Caco-2 (cell line): ENCODE data around the gene SPTBN1. TPM values are rescaled to one million over a fixed set of nuclear protein-coding genes. Genes with fewer than 3 reads are reported as not detected.

ENCODE experiments used
- BruUV-seq: library from RNA; stranded (reverse); fragments of 400-500 nt; replicated peaks from 2 replicates; lab custom pipeline; 2021; lab: Mats Ljungman, UMichigan
- CTCF ChIA-PET: fragments of 300-600 bp; sonication (Branson Sonifier 250); formaldehyde crosslinking; loops from one replicate; lab custom pipeline; 2022; ENCODE audit warnings: antibody characterized with exemption; lab: Charles Lee
- POLR2A ChIA-PET: fragments of 300-600 bp; sonication (Branson Sonifier 250); formaldehyde crosslinking; loops from one replicate; lab custom pipeline; 2022; ENCODE audit warnings: antibody characterized with exemption; lab: Charles Lee
- DNase-seq, 2 experiments: peaks; one replicate each; pipeline versions ENCODE4 v3.0.0 to v3.0.0-alpha.2; 2020 to 2022
- H3K27me3 ChIP-seq: replicated peaks from 2 replicates; pipeline ENCODE4 v1.6.0; 2011; ENCODE audit warnings: low read length; ENCODE audit not compliant: control insufficient read depth, insufficient read depth
- H3K36me3 ChIP-seq: 2 replicates; pipeline ENCODE4 v1.5.1; 2011; ENCODE audit warnings: low read length; ENCODE audit not compliant: control insufficient read depth, insufficient read depth
- H3K4me1 ChIP-seq: fragments of 250-450 bp; sonication (Bioruptor Pico); 2 replicates; pipeline ENCODE4 v1.5.1; 2020; ENCODE audit warnings: mild to moderate bottlenecking
- H3K4me3 ChIP-seq: 2 replicates; pipeline ENCODE4 v1.5.1; 2011; ENCODE audit warnings: low read depth, mild to moderate bottlenecking, control low read depth, low read length
- H3K9me3 ChIP-seq: fragments of 250-450 bp; sonication (Bioruptor Pico); 2 replicates; pipeline ENCODE4 v1.5.1; 2020; ENCODE audit warnings: mild to moderate bottlenecking, moderate library complexity
- H3K27ac Mint-ChIP-seq: one replicate; pipeline ENCODE4 v1.8.0; 2022; ENCODE audit warnings: mixed read lengths; ENCODE audit not compliant: unreplicated experiment
- H3K27me3 Mint-ChIP-seq: one replicate; pipeline ENCODE4 v1.8.0; 2022; ENCODE audit warnings: mixed read lengths; ENCODE audit not compliant: insufficient read depth, unreplicated experiment
- H3K36me3 Mint-ChIP-seq: one replicate; pipeline ENCODE4 v1.8.0; 2022; ENCODE audit warnings: mild to moderate bottlenecking, mixed read lengths; ENCODE audit not compliant: insufficient read depth, unreplicated experiment
- H3K4me1 Mint-ChIP-seq: one replicate; pipeline ENCODE4 v1.8.0; 2022; ENCODE audit warnings: low read depth, mixed read lengths; ENCODE audit not compliant: unreplicated experiment
- H3K4me3 Mint-ChIP-seq: one replicate; pipeline ENCODE4 v1.8.0; 2022; ENCODE audit warnings: mild to moderate bottlenecking, moderate library complexity, mixed read lengths; ENCODE audit not compliant: unreplicated experiment
- H3K9me3 Mint-ChIP-seq: one replicate; pipeline ENCODE4 v1.8.0; 2022; ENCODE audit warnings: mixed read lengths; ENCODE audit not compliant: unreplicated experiment
- intact Hi-C: fragments of 100-400 bp; cut with micrococcal nuclease; formaldehyde crosslinking; loops from one replicate; pipeline ENCODE4 v1.10.0; 2022; ENCODE audit not compliant: unreplicated experiment
- total RNA-seq: library from RNA; stranded (reverse); gene quantifications from 2 replicates; pipeline ENCODE4 v1.2.3, GENCODE V29; 2022
- TF ChIP-seq, protein P1 (sequence below), 2 experiments: fragments of 200-600 bp in 1 of 2; IDR thresholded peaks; 1 replicate in 1 of 2; 2 replicates in 1 of 2; pipeline versions ENCODE4 v1.5.1 to v1.8.0; 2011 to 2022; ENCODE audit warnings: antibody characterized with exemption in 1 of 2, control low read depth in 1 of 2, inconsistent platforms in 1 of 2, low read depth in 1 of 2, low read length in 1 of 2, mild to moderate bottlenecking in 1 of 2, moderate library complexity in 1 of 2; ENCODE audit not compliant: insufficient read depth in 1 of 2, severe bottlenecking in 1 of 2, unreplicated experiment in 1 of 2

The SPTBN1 gene
- total RNA-seq, 1 experiment from 2014 or later, result 361 TPM

DNA sequence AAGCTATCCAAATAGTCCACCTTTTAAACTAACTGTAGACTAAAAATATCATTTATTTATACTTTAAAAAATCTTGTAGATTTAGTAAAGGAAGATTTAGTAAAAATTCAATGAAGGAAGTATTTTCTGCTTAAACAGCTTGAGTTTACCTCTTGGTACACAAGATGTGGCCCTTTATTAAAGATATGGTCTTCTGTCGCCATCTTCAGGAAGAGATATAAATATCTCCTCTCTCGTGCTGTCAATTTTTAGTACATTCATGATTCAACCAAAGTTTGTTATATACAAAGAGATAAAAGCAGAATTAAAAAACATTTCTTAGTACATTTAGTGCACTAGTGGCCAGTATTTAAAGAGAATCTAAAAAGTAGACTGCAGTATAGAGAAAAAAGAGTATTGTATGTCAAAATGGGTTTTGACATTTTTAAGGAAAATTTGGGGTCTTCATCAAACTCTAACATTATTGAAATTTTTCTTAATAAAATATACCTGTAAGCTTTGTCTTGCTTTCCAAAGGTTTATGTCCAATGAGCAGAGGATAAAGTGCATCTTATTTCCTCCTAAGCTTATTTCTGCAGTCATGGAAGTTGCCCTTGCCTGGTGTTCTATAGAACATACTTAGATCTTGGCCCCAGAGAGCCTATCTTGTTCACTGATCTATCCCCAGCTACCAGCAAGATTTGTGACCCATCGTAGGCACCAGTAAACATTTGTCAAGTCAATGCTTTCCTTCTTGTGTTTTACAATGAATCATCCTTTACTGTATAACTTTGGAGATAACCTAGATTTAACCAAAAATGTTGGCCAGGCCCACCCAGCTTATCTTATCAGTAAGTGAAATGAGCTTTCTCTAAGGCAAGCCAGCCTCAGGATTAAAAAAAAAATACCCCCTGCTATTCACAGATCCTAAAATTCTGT, 248.8 kb downstream of the SPTBN1 start:
- TF ChIP-seq, protein P1, sequence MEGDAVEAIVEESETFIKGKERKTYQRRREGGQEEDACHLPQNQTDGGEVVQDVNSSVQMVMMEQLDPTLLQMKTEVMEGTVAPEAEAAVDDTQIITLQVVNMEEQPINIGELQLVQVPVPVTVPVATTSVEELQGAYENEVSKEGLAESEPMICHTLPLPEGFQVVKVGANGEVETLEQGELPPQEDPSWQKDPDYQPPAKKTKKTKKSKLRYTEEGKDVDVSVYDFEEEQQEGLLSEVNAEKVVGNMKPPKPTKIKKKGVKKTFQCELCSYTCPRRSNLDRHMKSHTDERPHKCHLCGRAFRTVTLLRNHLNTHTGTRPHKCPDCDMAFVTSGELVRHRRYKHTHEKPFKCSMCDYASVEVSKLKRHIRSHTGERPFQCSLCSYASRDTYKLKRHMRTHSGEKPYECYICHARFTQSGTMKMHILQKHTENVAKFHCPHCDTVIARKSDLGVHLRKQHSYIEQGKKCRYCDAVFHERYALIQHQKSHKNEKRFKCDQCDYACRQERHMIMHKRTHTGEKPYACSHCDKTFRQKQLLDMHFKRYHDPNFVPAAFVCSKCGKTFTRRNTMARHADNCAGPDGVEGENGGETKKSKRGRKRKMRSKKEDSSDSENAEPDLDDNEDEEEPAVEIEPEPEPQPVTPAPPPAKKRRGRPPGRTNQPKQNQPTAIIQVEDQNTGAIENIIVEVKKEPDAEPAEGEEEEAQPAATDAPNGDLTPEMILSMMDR (IDR thresholded peaks at IDR 0.05; ENCODE audit: insufficient read depth in 1 of 2, low read depth in 1 of 2, low read length in 1 of 2, severe bottlenecking in 1 of 2, unreplicated experiment in 1 of 2), result peak; percentile 43 to 54
- intact Hi-C loops, result loop anchor here (1.0 to 2.0 kb wide), 8 partner anchors 14 to 598 kb away; partner anchors contain the start of gene ACYP2
- Histone ChIP-seq H3K9me3 (no peaks in the 10 kb centered on the region), H3K36me3 (no peaks in the 10 kb centered on the region), H3K4me1 (peaks cover 35% of the 10 kb centered on the region), H3K4me3 (no peak overlapping the region), H3K27me3 (no peaks in the 10 kb centered on the region)
- Mint-ChIP-seq H3K27ac (no peak overlapping the region), H3K4me3 (no peak overlapping the region), H3K9me3 (peaks cover 9% of the 10 kb centered on the region), H3K36me3 (no peaks in the 10 kb centered on the region), H3K4me1 (no peaks in the 10 kb centered on the region), H3K27me3 (peaks cover 2% of the 10 kb centered on the region)
- ChIA-PET CTCF (interaction anchor here (0.6 to 3.0 kb wide), 20 partner anchors 9 to 606 kb away, joined by 3 to 79 read pairs (median 6); partner anchors contain the start of gene RTN4), POLR2A (interaction anchor here (0.5 to 0.8 kb wide), 2 partner anchors 41 to 591 kb away, joined by 6 to 7 read pairs; no protein-coding TSS in a partner anchor)
- DNase-seq, result peak; percentile 55 to 73
- BruUV-seq, result no TSS peak

DNA sequence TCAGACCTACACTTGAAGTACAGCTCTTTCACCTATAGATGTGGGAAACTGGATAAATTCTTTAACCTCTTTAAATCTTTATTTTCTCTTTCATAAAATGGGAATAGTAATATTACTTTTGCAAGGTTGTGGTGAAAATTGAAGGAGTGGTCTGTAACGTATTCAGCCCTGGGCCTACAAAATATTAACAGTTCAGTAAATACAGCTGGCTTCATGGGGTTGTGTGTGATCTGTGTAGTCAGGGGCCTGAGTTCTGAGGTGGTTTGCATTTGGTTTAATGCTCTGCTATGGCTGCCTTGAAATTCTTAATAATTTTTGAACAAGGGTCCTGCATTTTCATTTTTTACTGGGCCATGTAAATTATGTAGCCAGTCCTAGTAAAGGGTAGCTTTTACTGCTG, 250.5 kb downstream of the SPTBN1 start:
- no peak overlapping the region for H3K4me3 Mint-ChIP-seq
- H3K27ac Mint-ChIP-seq, result no peak overlapping the region
- Histone ChIP-seq H3K36me3 (no peaks in the 10 kb centered on the region), H3K4me3 (no peak overlapping the region), H3K27me3 (no peaks in the 10 kb centered on the region), H3K9me3 (no peaks in the 10 kb centered on the region), H3K4me1 (peaks cover 35% of the 10 kb centered on the region)
- no peak for DNase-seq
- H3K27me3 Mint-ChIP-seq, result no peaks in the 10 kb centered on the region
- H3K9me3 Mint-ChIP-seq, result no peaks in the 10 kb centered on the region
- TF ChIP-seq, protein P1 (IDR thresholded peaks at IDR 0.05; ENCODE audit: insufficient read depth in 1 of 2, low read depth in 1 of 2, low read length in 1 of 2, severe bottlenecking in 1 of 2, unreplicated experiment in 1 of 2), result no peak
- no TSS peak for BruUV-seq
- no peaks in the 10 kb centered on the region for H3K4me1 Mint-ChIP-seq
- H3K36me3 Mint-ChIP-seq, result no peaks in the 10 kb centered on the region
- intact Hi-C loops, result no loop called here
- ChIA-PET POLR2A (interaction anchor here (0.6 kb wide), 1 partner anchor 64 kb away, joined by 3 read pairs; no protein-coding TSS in a partner anchor), CTCF (interaction anchor here (1.2 to 3.0 kb wide), 4 partner anchors 14 to 132 kb away, joined by 3 to 33 read pairs (median 8); no protein-coding TSS in a partner anchor)

GRCh38 chr2:54708584-54709335, 252.6 kb downstream of the SPTBN1 start:
- H3K36me3 Mint-ChIP-seq, result no peaks in the 10 kb centered on the region
- POLR2A ChIA-PET, result no interaction called here
- intact Hi-C loops, result no loop called here
- H3K27ac Mint-ChIP-seq, result no peak overlapping the region
- no peaks in the 10 kb centered on the region for H3K27me3 Mint-ChIP-seq
- TF ChIP-seq, protein P1 (IDR thresholded peaks at IDR 0.05; ENCODE audit: insufficient read depth in 1 of 2, low read depth in 1 of 2, low read length in 1 of 2, severe bottlenecking in 1 of 2, unreplicated experiment in 1 of 2), result no peak
- no peaks in the 10 kb centered on the region for H3K27me3 ChIP-seq
- DNase-seq, result no peak
- peak overlapping the region; percentile 51 for H3K4me3 Mint-ChIP-seq
- no peaks in the 10 kb centered on the region for H3K9me3 Mint-ChIP-seq
- no peaks in the 10 kb centered on the region for H3K4me1 Mint-ChIP-seq
- CTCF ChIA-PET, result interaction anchor here (2.3 kb wide), 1 partner anchor 44 kb away, joined by 12 read pairs; no protein-coding TSS in a partner anchor
- peaks cover 35% of the 10 kb centered on the region for H3K4me1 ChIP-seq
- no peak overlapping the region for H3K4me3 ChIP-seq
- BruUV-seq, result no TSS peak
- H3K36me3 ChIP-seq, result no peaks in the 10 kb centered on the region
- no peaks in the 10 kb centered on the region; the same call in 1 of the 2 replicates for H3K9me3 ChIP-seq
